GM23338 (cell line): ENCODE results near the gene TMEM116. TPM values are rescaled to one million over a fixed set of nuclear protein-coding genes. Genes with fewer than 3 reads are reported as not detected.

ENCODE experiments used
- ATAC-seq: fragments of 200-7000 bp; cut with Tn5 transposase; 3 replicates; pipeline ENCODE4 v1.9.1; 2020
- DNase-seq: peaks from one replicate; pipeline ENCODE4 v3.0.0-alpha.2; 2015; ENCODE audit warnings: low spot score
- H2AFZ ChIP-seq: fragments of 200-600 bp; sonication (generic); 2 replicates; pipeline ENCODE4 v1.8.0; 2016; ENCODE audit warnings: antibody characterized with exemption, mild to moderate bottlenecking, moderate library complexity
- H3F3A ChIP-seq: fragments of 200-600 bp; sonication (generic); replicated peaks from 2 replicates; pipeline ENCODE4 v1.8.0; 2017; ENCODE audit warnings: antibody characterized with exemption, mixed run types, low read depth
- H3K27ac ChIP-seq: fragments of 200-600 bp; sonication (generic); 2 replicates; pipeline ENCODE4 v1.6.1; 2016; ENCODE audit warnings: low read depth
- H3K27me3 ChIP-seq: fragments of 200-600 bp; sonication (generic); 2 replicates; pipeline ENCODE4 v1.8.0; 2016; ENCODE audit warnings: mild to moderate bottlenecking, mixed run types, moderate library complexity; ENCODE audit not compliant: insufficient read depth
- H3K36me3 ChIP-seq: fragments of 200-600 bp; sonication (generic); 2 replicates; pipeline ENCODE4 v1.8.0; 2016; ENCODE audit warnings: mild to moderate bottlenecking; ENCODE audit not compliant: insufficient read depth
- H3K4me1 ChIP-seq: fragments of 200-600 bp; sonication (generic); 2 replicates; pipeline ENCODE4 v1.8.0; 2016; ENCODE audit warnings: mild to moderate bottlenecking, moderate library complexity; ENCODE audit not compliant: insufficient read depth
- H3K4me2 ChIP-seq: fragments of 200-600 bp; sonication (generic); 2 replicates; pipeline ENCODE4 v1.7.1; 2017; ENCODE audit warnings: mixed run types
- H3K4me3 ChIP-seq: fragments of 200-600 bp; sonication (generic); 2 replicates; pipeline ENCODE4 v1.6.1; 2016; ENCODE audit warnings: mixed run types
- H3K79me2 ChIP-seq: fragments of 200-600 bp; sonication (generic); replicated peaks from 2 replicates; pipeline ENCODE4 v1.8.0; 2017; ENCODE audit warnings: mild to moderate bottlenecking; ENCODE audit not compliant: insufficient read depth
- H3K9me2 ChIP-seq: fragments of 200-600 bp; sonication (generic); 2 replicates; pipeline ENCODE4 v1.8.0; 2017; ENCODE audit not compliant: insufficient read depth
- H4K20me1 ChIP-seq: fragments of 200-600 bp; sonication (generic); replicated peaks from 2 replicates; pipeline ENCODE4 v1.8.0; 2017; ENCODE audit warnings: mild to moderate bottlenecking; ENCODE audit not compliant: insufficient read depth
- H3K27ac Mint-ChIP-seq: 2 replicates; pipeline ENCODE4 v1.8.0; 2020; ENCODE audit warnings: inconsistent platforms, mild to moderate bottlenecking, moderate library complexity, mixed read lengths
- H3K27me3 Mint-ChIP-seq: 3 replicates; pipeline ENCODE4 v1.8.0; 2022; ENCODE audit warnings: low read depth, mild to moderate bottlenecking, moderate library complexity, mixed read lengths, inconsistent platforms; ENCODE audit not compliant: insufficient read depth, poor library complexity
- H3K36me3 Mint-ChIP-seq: 3 replicates; pipeline ENCODE4 v1.8.0; 2021; ENCODE audit warnings: low read depth, mild to moderate bottlenecking, inconsistent platforms, moderate library complexity, mixed read lengths
- H3K4me1 Mint-ChIP-seq: 3 replicates; pipeline ENCODE4 v1.8.0; 2020; ENCODE audit warnings: mild to moderate bottlenecking, inconsistent platforms, mixed read lengths
- H3K4me3 Mint-ChIP-seq: 3 replicates; pipeline ENCODE4 v1.8.0; 2021; ENCODE audit warnings: moderate library complexity, mild to moderate bottlenecking, inconsistent platforms, mixed read lengths
- H3K9me3 Mint-ChIP-seq: 3 replicates; pipeline ENCODE4 v1.8.0; 2020; ENCODE audit warnings: moderate library complexity, mild to moderate bottlenecking, inconsistent platforms, mixed read lengths
- CREB1 ChIP-seq: fragments of 250-450 bp; sonication (Bioruptor Pico); IDR thresholded peaks from 2 replicates; pipeline ENCODE4 v1.5.0; 2020; ENCODE audit warnings: low read depth, mild to moderate bottlenecking, moderate library complexity
- EZH2 ChIP-seq: fragments of 200-600 bp; sonication (generic); IDR thresholded peaks from one replicate; pipeline ENCODE4 v1.8.0; 2017; ENCODE audit warnings: antibody characterized with exemption, mild to moderate bottlenecking, low read depth; ENCODE audit not compliant: unreplicated experiment
- POLR2AphosphoS5 ChIP-seq: IDR thresholded peaks from 2 replicates; pipeline ENCODE4 v1.6.1; 2016; ENCODE audit warnings: antibody characterized with exemption, low read depth
- STAT1 ChIP-seq: IDR thresholded peaks from one replicate; pipeline ENCODE4 v1.6.1; 2016; ENCODE audit warnings: antibody characterized with exemption; ENCODE audit not compliant: unreplicated experiment
- ZNF114 ChIP-seq: fragments of 250-450 bp; sonication (Bioruptor Pico); IDR thresholded peaks from 2 replicates; pipeline ENCODE4 v1.5.0; 2020; ENCODE audit warnings: mild to moderate bottlenecking, moderate library complexity
- polyA plus RNA-seq: library from polyadenylated mRNA; unstranded; fragments of >200 nt; fragmentation: Nextera tagmentation; extraction: Ambion mirVana; gene quantifications from 2 replicates; pipeline ENCODE4 v1.2.1, GENCODE V29; 2016
- total RNA-seq: library from RNA; depleted of rRNA; stranded (reverse); fragments of >200 nt; shearing (Covaris generic); gene quantifications from 2 replicates; pipeline ENCODE4 v1.2.3, GENCODE V29; 2014
- TF ChIP-seq, protein P1 (sequence below): IDR thresholded peaks from 2 replicates; pipeline ENCODE4 v1.6.1; 2016; ENCODE audit warnings: antibody characterized with exemption
- TF ChIP-seq, protein P2 (sequence below): fragments of 250-450 bp; sonication (Bioruptor Pico); IDR thresholded peaks from 2 replicates; pipeline ENCODE4 v1.5.0; 2020; ENCODE audit warnings: mild to moderate bottlenecking, moderate library complexity
- TF ChIP-seq, protein P3 (sequence below), 2 experiments: fragments of 200-600 bp in 1 of 2; sonication (generic) in 1 of 2; conservative IDR thresholded peaks; 2 replicates each; pipeline versions ENCODE4 v1.5.1 to v1.6.1; 2016 to 2017; ENCODE audit warnings: antibody characterized with exemption in 2 of 2, low read depth in 2 of 2, mild to moderate bottlenecking in 2 of 2, moderate library complexity in 1 of 2

TMEM116 gene
- total and polyA plus RNA-seq, 2 experiments from 2014 or later, result 8.0 to 10.4 TPM

DNA sequence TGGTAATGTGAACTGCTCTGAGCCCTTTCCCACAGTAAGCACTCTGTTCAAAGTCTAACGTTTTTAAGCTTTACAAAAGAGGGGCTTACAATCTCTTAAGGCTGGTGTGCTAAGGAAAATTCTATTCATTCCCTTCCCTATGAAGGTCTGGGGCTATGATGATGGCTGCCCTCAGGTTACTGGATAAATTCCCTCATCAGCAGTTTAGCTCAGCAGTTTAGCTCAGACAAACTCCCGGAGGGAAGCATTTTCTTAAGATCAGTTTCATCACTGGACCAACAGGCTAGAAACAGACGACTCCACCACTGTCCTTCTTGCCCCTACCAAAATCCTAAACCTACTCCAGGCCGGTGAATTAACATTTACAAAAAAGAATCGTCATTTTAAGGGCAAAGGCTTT, 19.3 kb upstream of the TMEM116 start:
- DNase-seq, result no peak
- Mint-ChIP-seq H3K9me3 (no peaks in the 10 kb centered on the region), H3K4me1 (peaks cover 23% of the 10 kb centered on the region; the same call in 2 of the 3 replicates), H3K27me3 (peaks cover 4% of the 10 kb centered on the region), H3K27ac (peak overlapping the region; percentile 52), H3K36me3 (peaks cover 74% of the 10 kb centered on the region), H3K4me3 (no peak overlapping the region)
- peaks cover 6% of the 10 kb centered on the region for H4K20me1 ChIP-seq
- TF ChIP-seq, protein P1, sequence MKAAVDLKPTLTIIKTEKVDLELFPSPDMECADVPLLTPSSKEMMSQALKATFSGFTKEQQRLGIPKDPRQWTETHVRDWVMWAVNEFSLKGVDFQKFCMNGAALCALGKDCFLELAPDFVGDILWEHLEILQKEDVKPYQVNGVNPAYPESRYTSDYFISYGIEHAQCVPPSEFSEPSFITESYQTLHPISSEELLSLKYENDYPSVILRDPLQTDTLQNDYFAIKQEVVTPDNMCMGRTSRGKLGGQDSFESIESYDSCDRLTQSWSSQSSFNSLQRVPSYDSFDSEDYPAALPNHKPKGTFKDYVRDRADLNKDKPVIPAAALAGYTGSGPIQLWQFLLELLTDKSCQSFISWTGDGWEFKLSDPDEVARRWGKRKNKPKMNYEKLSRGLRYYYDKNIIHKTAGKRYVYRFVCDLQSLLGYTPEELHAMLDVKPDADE, result no peak
- TF ChIP-seq CREB1 (CRISPR knock-in tag), result no peak
- H3K4me3 ChIP-seq, result no peak overlapping the region
- H3K4me1 ChIP-seq, result peaks cover 25% of the 10 kb centered on the region; the same call in 1 of the 2 replicates
- 0 out of 2 replicates have a peak, but pooled peaks cover 2% of the 10 kb centered on the region for H3F3A ChIP-seq
- H3K79me2 ChIP-seq, result no peaks in the 10 kb centered on the region; the same call in 1 of the 2 replicates
- peaks cover 34% of the 10 kb centered on the region for H3K36me3 ChIP-seq
- no peak overlapping the region for H2AFZ ChIP-seq
- H3K27ac ChIP-seq, result peak overlapping the region; percentile 5; the same call in 1 of the 2 replicates
- ATAC-seq, result no peak
- no peak overlapping the region for H3K4me2 ChIP-seq
- H3K27me3 ChIP-seq, result no peaks in the 10 kb centered on the region
- no peaks in the 10 kb centered on the region for H3K9me2 ChIP-seq

DNA sequence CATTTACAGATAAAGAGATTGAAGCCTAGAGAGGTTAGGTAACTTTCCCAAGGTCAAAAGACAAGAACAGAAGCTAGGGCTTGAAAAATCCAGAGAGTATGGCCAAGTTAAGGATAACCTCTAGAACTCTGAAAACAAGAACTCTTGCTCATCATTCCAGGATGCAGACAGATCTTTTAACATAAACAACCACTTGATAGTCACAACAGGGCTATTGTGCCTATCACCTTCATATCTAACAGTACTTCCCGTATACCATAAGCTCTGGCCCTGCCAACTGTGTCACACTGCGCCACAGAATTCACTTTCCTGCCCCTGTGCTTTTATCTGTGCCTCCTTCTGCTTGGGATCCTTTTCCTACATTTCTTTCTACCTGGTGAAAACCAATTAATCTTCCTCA, 18.5 kb upstream of the TMEM116 start:
- Histone ChIP-seq H3K9me2 (no peaks in the 10 kb centered on the region), H3K27ac (no peak overlapping the region), H3F3A (0 out of 2 replicates have a peak, but pooled peaks cover 2% of the 10 kb centered on the region), H3K4me3 (no peak overlapping the region), H3K4me2 (no peak overlapping the region), H3K27me3 (no peaks in the 10 kb centered on the region), H3K79me2 (no peaks in the 10 kb centered on the region; the same call in 1 of the 2 replicates), H3K36me3 (peaks cover 34% of the 10 kb centered on the region), H2AFZ (no peak overlapping the region), H4K20me1 (peaks cover 6% of the 10 kb centered on the region), H3K4me1 (peaks cover 24% of the 10 kb centered on the region; the same call in 1 of the 2 replicates)
- DNase-seq (no peak), ATAC-seq (no peak)
- Mint-ChIP-seq H3K4me3 (no peak overlapping the region), H3K9me3 (no peaks in the 10 kb centered on the region), H3K4me1 (peaks cover 22% of the 10 kb centered on the region; the same call in 2 of the 3 replicates), H3K36me3 (peaks cover 67% of the 10 kb centered on the region), H3K27ac (no peak overlapping the region), H3K27me3 (peaks cover 4% of the 10 kb centered on the region)
- TF ChIP-seq ZNF114, result no peak
- TF ChIP-seq, protein P2, sequence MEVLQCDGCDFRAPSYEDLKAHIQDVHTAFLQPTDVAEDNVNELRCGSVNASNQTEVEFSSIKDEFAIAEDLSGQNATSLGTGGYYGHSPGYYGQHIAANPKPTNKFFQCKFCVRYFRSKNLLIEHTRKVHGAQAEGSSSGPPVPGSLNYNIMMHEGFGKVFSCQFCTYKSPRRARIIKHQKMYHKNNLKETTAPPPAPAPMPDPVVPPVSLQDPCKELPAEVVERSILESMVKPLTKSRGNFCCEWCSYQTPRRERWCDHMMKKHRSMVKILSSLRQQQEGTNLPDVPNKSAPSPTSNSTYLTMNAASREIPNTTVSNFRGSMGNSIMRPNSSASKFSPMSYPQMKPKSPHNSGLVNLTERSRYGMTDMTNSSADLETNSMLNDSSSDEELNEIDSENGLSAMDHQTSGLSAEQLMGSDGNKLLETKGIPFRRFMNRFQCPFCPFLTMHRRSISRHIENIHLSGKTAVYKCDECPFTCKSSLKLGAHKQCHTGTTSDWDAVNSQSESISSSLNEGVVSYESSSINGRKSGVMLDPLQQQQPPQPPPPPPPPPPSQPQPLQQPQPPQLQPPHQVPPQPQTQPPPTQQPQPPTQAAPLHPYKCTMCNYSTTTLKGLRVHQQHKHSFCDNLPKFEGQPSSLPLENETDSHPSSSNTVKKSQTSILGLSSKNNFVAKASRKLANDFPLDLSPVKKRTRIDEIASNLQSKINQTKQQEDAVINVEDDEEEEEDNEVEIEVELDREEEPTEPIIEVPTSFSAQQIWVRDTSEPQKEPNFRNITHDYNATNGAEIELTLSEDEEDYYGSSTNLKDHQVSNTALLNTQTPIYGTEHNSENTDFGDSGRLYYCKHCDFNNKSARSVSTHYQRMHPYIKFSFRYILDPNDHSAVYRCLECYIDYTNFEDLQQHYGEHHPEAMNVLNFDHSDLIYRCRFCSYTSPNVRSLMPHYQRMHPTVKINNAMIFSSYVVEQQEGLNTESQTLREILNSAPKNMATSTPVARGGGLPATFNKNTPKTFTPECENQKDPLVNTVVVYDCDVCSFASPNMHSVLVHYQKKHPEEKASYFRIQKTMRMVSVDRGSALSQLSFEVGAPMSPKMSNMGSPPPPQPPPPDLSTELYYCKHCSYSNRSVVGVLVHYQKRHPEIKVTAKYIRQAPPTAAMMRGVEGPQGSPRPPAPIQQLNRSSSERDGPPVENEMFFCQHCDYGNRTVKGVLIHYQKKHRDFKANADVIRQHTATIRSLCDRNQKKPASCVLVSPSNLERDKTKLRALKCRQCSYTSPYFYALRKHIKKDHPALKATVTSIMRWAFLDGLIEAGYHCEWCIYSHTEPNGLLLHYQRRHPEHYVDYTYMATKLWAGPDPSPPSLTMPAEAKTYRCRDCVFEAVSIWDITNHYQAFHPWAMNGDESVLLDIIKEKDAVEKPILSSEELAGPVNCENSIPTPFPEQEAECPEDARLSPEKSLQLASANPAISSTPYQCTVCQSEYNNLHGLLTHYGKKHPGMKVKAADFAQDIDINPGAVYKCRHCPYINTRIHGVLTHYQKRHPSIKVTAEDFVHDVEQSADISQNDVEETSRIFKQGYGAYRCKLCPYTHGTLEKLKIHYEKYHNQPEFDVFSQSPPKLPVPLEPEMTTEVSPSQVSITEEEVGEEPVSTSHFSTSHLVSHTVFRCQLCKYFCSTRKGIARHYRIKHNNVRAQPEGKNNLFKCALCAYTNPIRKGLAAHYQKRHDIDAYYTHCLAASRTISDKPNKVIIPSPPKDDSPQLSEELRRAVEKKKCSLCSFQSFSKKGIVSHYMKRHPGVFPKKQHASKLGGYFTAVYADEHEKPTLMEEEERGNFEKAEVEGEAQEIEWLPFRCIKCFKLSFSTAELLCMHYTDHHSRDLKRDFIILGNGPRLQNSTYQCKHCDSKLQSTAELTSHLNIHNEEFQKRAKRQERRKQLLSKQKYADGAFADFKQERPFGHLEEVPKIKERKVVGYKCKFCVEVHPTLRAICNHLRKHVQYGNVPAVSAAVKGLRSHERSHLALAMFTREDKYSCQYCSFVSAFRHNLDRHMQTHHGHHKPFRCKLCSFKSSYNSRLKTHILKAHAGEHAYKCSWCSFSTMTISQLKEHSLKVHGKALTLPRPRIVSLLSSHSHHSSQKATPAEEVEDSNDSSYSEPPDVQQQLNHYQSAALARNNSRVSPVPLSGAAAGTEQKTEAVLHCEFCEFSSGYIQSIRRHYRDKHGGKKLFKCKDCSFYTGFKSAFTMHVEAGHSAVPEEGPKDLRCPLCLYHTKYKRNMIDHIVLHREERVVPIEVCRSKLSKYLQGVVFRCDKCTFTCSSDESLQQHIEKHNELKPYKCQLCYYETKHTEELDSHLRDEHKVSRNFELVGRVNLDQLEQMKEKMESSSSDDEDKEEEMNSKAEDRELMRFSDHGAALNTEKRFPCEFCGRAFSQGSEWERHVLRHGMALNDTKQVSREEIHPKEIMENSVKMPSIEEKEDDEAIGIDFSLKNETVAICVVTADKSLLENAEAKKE (CRISPR knock-in tag), result no peak
- TF ChIP-seq EZH2, result no peak
- TF ChIP-seq, protein P3, sequence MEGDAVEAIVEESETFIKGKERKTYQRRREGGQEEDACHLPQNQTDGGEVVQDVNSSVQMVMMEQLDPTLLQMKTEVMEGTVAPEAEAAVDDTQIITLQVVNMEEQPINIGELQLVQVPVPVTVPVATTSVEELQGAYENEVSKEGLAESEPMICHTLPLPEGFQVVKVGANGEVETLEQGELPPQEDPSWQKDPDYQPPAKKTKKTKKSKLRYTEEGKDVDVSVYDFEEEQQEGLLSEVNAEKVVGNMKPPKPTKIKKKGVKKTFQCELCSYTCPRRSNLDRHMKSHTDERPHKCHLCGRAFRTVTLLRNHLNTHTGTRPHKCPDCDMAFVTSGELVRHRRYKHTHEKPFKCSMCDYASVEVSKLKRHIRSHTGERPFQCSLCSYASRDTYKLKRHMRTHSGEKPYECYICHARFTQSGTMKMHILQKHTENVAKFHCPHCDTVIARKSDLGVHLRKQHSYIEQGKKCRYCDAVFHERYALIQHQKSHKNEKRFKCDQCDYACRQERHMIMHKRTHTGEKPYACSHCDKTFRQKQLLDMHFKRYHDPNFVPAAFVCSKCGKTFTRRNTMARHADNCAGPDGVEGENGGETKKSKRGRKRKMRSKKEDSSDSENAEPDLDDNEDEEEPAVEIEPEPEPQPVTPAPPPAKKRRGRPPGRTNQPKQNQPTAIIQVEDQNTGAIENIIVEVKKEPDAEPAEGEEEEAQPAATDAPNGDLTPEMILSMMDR (conservative IDR thresholded peaks at IDR 0.05; ENCODE audit: low read depth in 2 of 2), result no peak
- TF ChIP-seq POLR2AphosphoS5, result no peak
- no peak for TF ChIP-seq CREB1 (CRISPR knock-in tag)
- TF ChIP-seq, protein P1, result no peak
- TF ChIP-seq STAT1, result no peak
